ENCODE measurements around the gene IMMT. TPM values are rescaled to one million over a fixed set of nuclear protein-coding genes. Genes with fewer than 3 reads are reported as not detected.
"Not testable (repeated sequence)": the region's sequence is repeated elsewhere in the genome, so short reads cannot be mapped to it uniquely, and the experiment has no call there.

Gene IMMT
- total and polyA plus RNA-seq, 5 donors from 2014 or later = 58.4 to 71.3 (median 62.3) TPM

DNA sequence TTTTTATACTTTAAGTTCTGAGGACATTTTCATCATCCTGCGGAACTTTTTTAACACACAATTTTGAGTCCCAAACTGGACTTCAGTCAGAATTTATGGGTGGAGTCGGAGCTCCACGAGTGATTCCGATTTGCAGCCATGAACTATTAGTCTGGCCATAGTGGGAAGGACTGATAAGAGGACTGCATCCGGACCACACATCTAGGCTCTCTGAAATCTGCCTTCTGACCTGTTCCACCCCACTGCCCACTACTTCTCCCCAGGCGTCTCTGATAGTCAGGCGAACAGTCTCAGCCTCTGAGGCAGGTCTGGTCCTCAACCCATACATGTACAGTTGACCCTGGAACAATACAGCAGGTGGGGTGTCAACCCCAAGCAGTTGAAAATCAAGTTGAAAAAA, 9.2 kb upstream of the IMMT start:
- Mint-ChIP-seq H3K9me3 (no peaks in the 10 kb centered on the region), H3K4me3 (peak overlapping the region in 1 of 4 donors; percentile 43), H3K27ac (peak overlapping the region in 1 of 3 donors; percentile 23), H3K27me3 (no peaks in the 10 kb centered on the region), H3K4me1 (peaks cover 17 to 41% (median 33%) of the 10 kb centered on the region in 4 donors), H3K36me3 (peaks cover 14% of the 10 kb centered on the region)
- ATAC-seq (ENCODE audit: low read depth in 2 of 2) (no peak), DNase-seq (no peak)
- Histone ChIP-seq H3K36me3 (ENCODE audit: control insufficient read depth, insufficient read depth, low read length) (peaks cover 30% of the 10 kb centered on the region), H3K4me3 (ENCODE audit: low read depth, low read length) (no peak overlapping the region), H3K9me3 (ENCODE audit: control insufficient read depth in 2 of 2, low read length in 2 of 2) (no peaks in the 10 kb centered on the region), H3K27me3 (ENCODE audit: control insufficient read depth, insufficient read depth, low read length) (no peaks in the 10 kb centered on the region), H3K4me1 (ENCODE audit: control insufficient read depth, insufficient read depth, low read length, poor library complexity, severe bottlenecking) (peaks cover 10% of the 10 kb centered on the region), H3K27ac (ENCODE audit: insufficient read depth, low read length, poor library complexity, severe bottlenecking) (no peak overlapping the region)

GRCh38 chr2:86203614-86204013, 8.4 kb upstream of the IMMT start:
- peaks cover 22% of the 10 kb centered on the region for H3K36me3 ChIP-seq (ENCODE audit: control insufficient read depth, insufficient read depth, low read length)
- no peaks in the 10 kb centered on the region for H3K9me3 ChIP-seq (ENCODE audit: control insufficient read depth in 2 of 2, low read length in 2 of 2)
- H3K4me1 ChIP-seq (ENCODE audit: control insufficient read depth, insufficient read depth, low read length, poor library complexity, severe bottlenecking) = peaks cover 10% of the 10 kb centered on the region
- Mint-ChIP-seq H3K4me1 (peaks cover 19 to 45% (median 37%) of the 10 kb centered on the region in 4 donors), H3K4me3 (no peak overlapping the region), H3K36me3 (peaks cover 9% of the 10 kb centered on the region), H3K27me3 (no peaks in the 10 kb centered on the region), H3K9me3 (no peaks in the 10 kb centered on the region), H3K27ac (no peak overlapping the region)
- no peak overlapping the region for H3K27ac ChIP-seq (ENCODE audit: insufficient read depth, low read length, poor library complexity, severe bottlenecking)
- no peaks in the 10 kb centered on the region for H3K27me3 ChIP-seq (ENCODE audit: control insufficient read depth, insufficient read depth, low read length)
- ATAC-seq (ENCODE audit: low read depth in 2 of 2) (no peak), DNase-seq (no peak)
- no peak overlapping the region for H3K4me3 ChIP-seq (ENCODE audit: low read depth, low read length)

- H3K4me3 Mint-ChIP-seq = peak overlapping the region in 1 of 4 donors; percentile 95
These were observed 7.4 kb upstream of the IMMT start for GRCh38 chr2:86202702-86203101.

DNA sequence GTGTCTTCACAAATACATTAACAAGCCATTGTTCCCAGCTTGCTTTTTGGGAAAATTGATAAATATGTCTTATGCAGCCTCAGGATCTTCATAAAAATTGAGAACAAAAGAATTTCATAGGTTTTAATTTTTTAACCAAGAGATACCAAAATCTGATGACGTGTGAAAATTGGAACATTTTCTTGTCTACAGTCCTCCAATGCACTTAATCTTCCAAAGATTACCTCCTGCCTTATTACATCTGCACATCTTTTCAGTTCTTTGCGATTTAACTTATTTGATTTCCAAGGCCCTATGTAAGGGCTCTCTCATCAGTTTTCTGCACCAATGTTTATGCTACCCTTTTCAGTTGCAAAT, 7.1 kb upstream of the IMMT start:
- Mint-ChIP-seq H3K4me3 (peak overlapping the region in 2 of 4 donors; percentile 3 to 95), H3K36me3 (peaks cover 8% of the 10 kb centered on the region), H3K4me1 (peaks cover 19 to 47% (median 37%) of the 10 kb centered on the region in 4 donors)

More at GRCh38 chr2:86202702-86203101, 7.4 kb upstream of the IMMT start:
- H3K4me3 ChIP-seq (ENCODE audit: low read depth, low read length) = no peak overlapping the region
- H3K27ac ChIP-seq (ENCODE audit: insufficient read depth, low read length, poor library complexity, severe bottlenecking) = no peak overlapping the region
- H3K27ac Mint-ChIP-seq = peak overlapping the region in 1 of 3 donors; percentile 63
- H3K4me1 Mint-ChIP-seq = peaks cover 19 to 47% (median 37%) of the 10 kb centered on the region in 4 donors
- no peaks in the 10 kb centered on the region for H3K27me3 Mint-ChIP-seq
- H3K27me3 ChIP-seq (ENCODE audit: control insufficient read depth, insufficient read depth, low read length) = no peaks in the 10 kb centered on the region
- H3K4me1 ChIP-seq (ENCODE audit: control insufficient read depth, insufficient read depth, low read length, poor library complexity, severe bottlenecking) = peaks cover 10% of the 10 kb centered on the region
- H3K9me3 Mint-ChIP-seq = no peaks in the 10 kb centered on the region
- peaks cover 15% of the 10 kb centered on the region for H3K36me3 ChIP-seq (ENCODE audit: control insufficient read depth, insufficient read depth, low read length)
- H3K9me3 ChIP-seq (ENCODE audit: control insufficient read depth in 2 of 2, low read length in 2 of 2) = no peaks in the 10 kb centered on the region
- peaks cover 8% of the 10 kb centered on the region for H3K36me3 Mint-ChIP-seq
- ATAC-seq (ENCODE audit: low read depth in 2 of 2) = no peak
- DNase-seq = no peak

DNA sequence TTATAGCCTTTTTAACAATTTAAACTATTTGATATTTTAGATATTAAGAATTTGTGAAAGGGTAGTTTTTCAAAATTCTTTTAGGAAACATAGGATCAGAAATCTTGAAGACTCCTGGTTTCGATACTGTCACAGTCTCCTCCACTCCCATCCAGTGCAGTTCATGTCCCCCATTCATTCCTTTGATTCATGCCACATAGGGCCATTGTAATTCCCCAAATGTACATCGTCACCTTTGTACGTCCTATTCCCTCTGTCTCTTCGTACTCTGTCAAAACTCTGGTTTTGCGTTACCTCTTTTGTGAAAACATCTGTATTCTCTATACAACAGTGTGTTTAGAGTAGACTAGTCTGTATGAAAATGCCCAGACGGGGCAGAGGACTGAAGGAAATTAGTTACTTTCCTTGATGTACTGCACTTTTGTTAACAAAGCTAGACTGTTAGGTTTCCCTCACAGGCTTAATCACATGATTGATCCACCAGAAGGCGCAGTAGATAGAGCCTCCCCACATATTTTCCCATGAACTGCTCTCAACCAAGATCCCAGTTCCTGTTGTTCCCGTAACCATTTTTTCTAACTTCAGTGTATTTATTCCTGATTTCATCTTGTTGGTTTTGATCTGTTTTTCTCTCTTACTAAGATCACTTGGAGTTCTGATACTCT, 6.5 kb upstream of the IMMT start:
- Mint-ChIP-seq H3K36me3 (peaks cover 3% of the 10 kb centered on the region), H3K4me3 (peak overlapping the region; percentile 55 to 95 (median 59)), H3K27me3 (no peaks in the 10 kb centered on the region), H3K9me3 (no peaks in the 10 kb centered on the region), H3K4me1 (peaks cover 23 to 50% (median 39%) of the 10 kb centered on the region in 4 donors), H3K27ac (peak overlapping the region in 1 of 3 donors; percentile 63)
- H3K4me1 ChIP-seq (ENCODE audit: control insufficient read depth, insufficient read depth, low read length, poor library complexity, severe bottlenecking) = peaks cover 10% of the 10 kb centered on the region
- H3K27me3 ChIP-seq (ENCODE audit: control insufficient read depth, insufficient read depth, low read length) = no peaks in the 10 kb centered on the region
- ATAC-seq (ENCODE audit: low read depth in 2 of 2) (no peak), DNase-seq (no peak)
- peaks cover 7% of the 10 kb centered on the region for H3K36me3 ChIP-seq (ENCODE audit: control insufficient read depth, insufficient read depth, low read length)
- H3K9me3 ChIP-seq (ENCODE audit: control insufficient read depth in 2 of 2, low read length in 2 of 2) = no peaks in the 10 kb centered on the region
- no peak overlapping the region for H3K4me3 ChIP-seq (ENCODE audit: low read depth, low read length)
- no peak overlapping the region for H3K27ac ChIP-seq (ENCODE audit: insufficient read depth, low read length, poor library complexity, severe bottlenecking)

More for the DNA sequence above, 7.1 kb upstream of the IMMT start:
- H3K4me3 ChIP-seq (ENCODE audit: low read depth, low read length) = no peak overlapping the region
- H3K27me3 Mint-ChIP-seq = no peaks in the 10 kb centered on the region
- H3K4me1 ChIP-seq (ENCODE audit: control insufficient read depth, insufficient read depth, low read length, poor library complexity, severe bottlenecking) = peaks cover 10% of the 10 kb centered on the region
- H3K27ac Mint-ChIP-seq = peak overlapping the region in 1 of 3 donors; percentile 63
- no peaks in the 10 kb centered on the region for H3K27me3 ChIP-seq (ENCODE audit: control insufficient read depth, insufficient read depth, low read length)
- no peaks in the 10 kb centered on the region for H3K9me3 Mint-ChIP-seq
- H3K36me3 ChIP-seq (ENCODE audit: control insufficient read depth, insufficient read depth, low read length) = peaks cover 11% of the 10 kb centered on the region
- no peak for DNase-seq
- ATAC-seq (ENCODE audit: low read depth in 2 of 2) = no peak
- no peaks in the 10 kb centered on the region for H3K9me3 ChIP-seq (ENCODE audit: control insufficient read depth in 2 of 2, low read length in 2 of 2)
- H3K27ac ChIP-seq (ENCODE audit: insufficient read depth, low read length, poor library complexity, severe bottlenecking) = no peak overlapping the region

- not testable (repeated sequence) for H3K36me3 Mint-ChIP-seq; H3K27ac ChIP-seq (ENCODE audit: insufficient read depth, low read length, poor library complexity, severe bottlenecking); H3K9me3 Mint-ChIP-seq
These were observed 5.3 kb upstream of the IMMT start for GRCh38 chr2:86200564-86200963.

GRCh38 chr2:86199834-86200177, 4.5 kb upstream of the IMMT start:
- no peaks in the 10 kb centered on the region for H3K9me3 Mint-ChIP-seq
- peaks cover 15% of the 10 kb centered on the region for H3K4me1 ChIP-seq (ENCODE audit: control insufficient read depth, insufficient read depth, low read length, poor library complexity, severe bottlenecking)
- ATAC-seq (ENCODE audit: low read depth in 2 of 2) (no peak), DNase-seq (no peak)
- H3K9me3 ChIP-seq (ENCODE audit: control insufficient read depth in 2 of 2, low read length in 2 of 2) = no peaks in the 10 kb centered on the region
- no peaks in the 10 kb centered on the region for H3K27me3 ChIP-seq (ENCODE audit: control insufficient read depth, insufficient read depth, low read length)
- peaks cover 5% of the 10 kb centered on the region for H3K27me3 Mint-ChIP-seq
- peak overlapping the region; percentile 97 for H3K4me3 ChIP-seq (ENCODE audit: low read depth, low read length)
- H3K36me3 ChIP-seq (ENCODE audit: control insufficient read depth, insufficient read depth, low read length) = no peaks in the 10 kb centered on the region
- peak overlapping the region; percentile 95 to 97 (median 96) for H3K27ac Mint-ChIP-seq
- peaks cover 25 to 59% (median 47%) of the 10 kb centered on the region in 4 donors for H3K4me1 Mint-ChIP-seq
- no peaks in the 10 kb centered on the region for H3K36me3 Mint-ChIP-seq
- peak overlapping the region; percentile 95 to 100 (median 100) for H3K4me3 Mint-ChIP-seq
- peak overlapping the region; percentile 56 for H3K27ac ChIP-seq (ENCODE audit: insufficient read depth, low read length, poor library complexity, severe bottlenecking)

More at GRCh38 chr2:86200564-86200963, 5.3 kb upstream of the IMMT start:
- H3K4me1 Mint-ChIP-seq = peaks cover 27 to 55% (median 44%) of the 10 kb centered on the region in 4 donors
- peak overlapping the region; percentile 97 for H3K4me3 ChIP-seq (ENCODE audit: low read depth, low read length)
- H3K4me3 Mint-ChIP-seq = peak overlapping the region; percentile 77 to 100 (median 98)
- H3K27me3 Mint-ChIP-seq; ATAC-seq (ENCODE audit: low read depth in 2 of 2); DNase-seq; H3K9me3 ChIP-seq (ENCODE audit: control insufficient read depth in 2 of 2, low read length in 2 of 2); H3K36me3 ChIP-seq (ENCODE audit: control insufficient read depth, insufficient read depth, low read length); H3K27me3 ChIP-seq (ENCODE audit: control insufficient read depth, insufficient read depth, low read length): not testable (repeated sequence)
- peaks cover 15% of the 10 kb centered on the region for H3K4me1 ChIP-seq (ENCODE audit: control insufficient read depth, insufficient read depth, low read length, poor library complexity, severe bottlenecking)
- H3K27ac Mint-ChIP-seq = peak overlapping the region; percentile 35 to 42 (median 38)

Data from CD4-positive, CD25-positive, alpha-beta regulatory T cell (primary cell).